Adrenal gland (tissue), 12 donors: ENCODE measurements around the gene CPLANE2. TPM values are rescaled to one million over a fixed set of nuclear protein-coding genes. Genes with fewer than 3 reads are reported as not detected.
"Not testable (repeated sequence)": the region's sequence is repeated elsewhere in the genome, so short reads cannot be mapped to it uniquely, and the experiment has no call there.

ENCODE experiments used
- DNase-seq, 7 donors: peaks; one replicate each; pipeline ENCODE4 v3.0.0-alpha.2; 2019 to 2020
- H3K27ac ChIP-seq, 5 donors: fragments of 200-600 bp; sonication (generic) in 4 of 5; 1 replicate in 3 of 5; 2 replicates in 2 of 5; pipeline versions ENCODE4 v1.5.1 to v1.8.0; 2016 to 2020; ENCODE audit warnings: mild to moderate bottlenecking in 1 of 5
- H3K27me3 ChIP-seq: fragments of 200-600 bp; 2 replicates; pipeline ENCODE4 v1.8.0; 2021
- H3K36me3 ChIP-seq, 2 donors: fragments of 200-600 bp; replicated peaks in 1 of 2; 1 replicate in 1 of 2; 2 replicates in 1 of 2; pipeline versions ENCODE4 v1.5.1 to v1.8.0; 2018 to 2022
- H3K4me1 ChIP-seq, 2 donors: fragments of 200-600 bp; replicated peaks in 1 of 2; 1 replicate in 1 of 2; 2 replicates in 1 of 2; pipeline versions ENCODE4 v1.5.1 to v1.8.0; 2018 to 2021
- H3K4me3 ChIP-seq, 4 donors: fragments of 200-600 bp; sonication (generic) in 3 of 4; one replicate each; pipeline ENCODE4 v1.5.1; 2016 to 2018
- H3K9me3 ChIP-seq, 3 donors: fragments of 200-600 bp; sonication (generic) in 1 of 3; replicated peaks in 1 of 3; 1 replicate in 2 of 3; 2 replicates in 1 of 3; pipeline versions ENCODE4 v1.5.1 to v1.8.0; 2016 to 2021
- POLR2A ChIP-seq, 2 donors: fragments of 450-650 bp; IDR thresholded peaks; one replicate each; pipeline ENCODE4 v1.6.1; 2017; ENCODE audit warnings: antibody characterized with exemption in 2 of 2, mild to moderate bottlenecking in 2 of 2, moderate library complexity in 1 of 2
- WGBS, 4 donors: extraction: QIAGEN DNeasy Blood & Tissue Kit in 2 of 4; methylation state at CpG; one replicate each; pipeline versions ENCODE4 v1.1.5 to v1.1.7; 2013 to 2017; 5-methylcytosine and 5-hydroxymethylcytosine counted together
- intact Hi-C, 2 donors: fragments of 100-400 bp; cut with DNase I; formaldehyde crosslinking; loops; one replicate each; pipeline versions ENCODE4 v1.14.1 to v1.15.0; 2022 to 2023
- polyA plus RNA-seq, 3 donors: library from polyadenylated mRNA; stranded (reverse); fragments of 200-250 nt in 2 of 3; fragments of 350-450 nt in 1 of 3; fragmentation: Illumina TruSeq in 1 of 3; extraction: RNeasy Lipid Tissue Mini Kit (QIAGEN cat#74804) in 1 of 3; gene quantifications; one replicate each; pipeline ENCODE4 v1.2.3, GENCODE V29; 2013 to 2014
- total RNA-seq, 9 donors: library from RNA; depleted of rRNA in 4 of 9; stranded (reverse); fragments of >200 nt in 4 of 9; fragments of 120-200 nt in 1 of 9; fragmentation: NEBNext Ultra II Directional in 1 of 9; extraction: Animal tissue kit (Norgen Biotek cat#: 25700) in 1 of 9; gene quantifications; one replicate each; pipeline versions ENCODE4 v1.1.0 to v1.2.4, GENCODE V29; 2013 to 2023
- TF ChIP-seq, protein P1 (sequence below), 6 experiments: fragments of 450-650 bp in 4 of 6; fragments of 200-600 bp in 2 of 6; sonication (generic) in 1 of 6; IDR thresholded peaks; 1 replicate in 5 of 6; 2 replicates in 1 of 6; pipeline versions ENCODE4 v1.5.1 to v1.8.0; 2016 to 2021; ENCODE audit warnings: antibody characterized with exemption in 6 of 6, mild to moderate bottlenecking in 2 of 6, moderate library complexity in 1 of 6
- donor health status: healthy with polysubstance abuse.
- donor health status: Bipolar disorder and iron deficiency.
- donor health status: DM: yes; HTN: yes; CAD: no.
- donor health status: DM: no; HTN: no; CAD: no.
- donor health status: DM: no; HTN: no; CAD: no.
- donor health status: DM: yes; HTN: yes; CAD: no.

CPLANE2 gene
- total and polyA plus RNA-seq, 12 donors = 2.8 to 21.3 (median 11.5) TPM

- no peak for DNase-seq
- Histone ChIP-seq H3K9me3 (no peaks in the 10 kb centered on the region), H3K36me3 (no peaks in the 10 kb centered on the region), H3K27ac (no peak overlapping the region), H3K27me3 (no peaks in the 10 kb centered on the region), H3K4me3 (no peak overlapping the region), H3K4me1 (peaks cover 0 to 13% of the 10 kb centered on the region in 2 donors)
- WGBS, 4 donors = 63 to 86% (median 81%) methylated on average over 7 to 13 of the region's 13 CpGs
- no peak for TF ChIP-seq POLR2A (IDR thresholded peaks at IDR 0.05)
- TF ChIP-seq, protein P1, sequence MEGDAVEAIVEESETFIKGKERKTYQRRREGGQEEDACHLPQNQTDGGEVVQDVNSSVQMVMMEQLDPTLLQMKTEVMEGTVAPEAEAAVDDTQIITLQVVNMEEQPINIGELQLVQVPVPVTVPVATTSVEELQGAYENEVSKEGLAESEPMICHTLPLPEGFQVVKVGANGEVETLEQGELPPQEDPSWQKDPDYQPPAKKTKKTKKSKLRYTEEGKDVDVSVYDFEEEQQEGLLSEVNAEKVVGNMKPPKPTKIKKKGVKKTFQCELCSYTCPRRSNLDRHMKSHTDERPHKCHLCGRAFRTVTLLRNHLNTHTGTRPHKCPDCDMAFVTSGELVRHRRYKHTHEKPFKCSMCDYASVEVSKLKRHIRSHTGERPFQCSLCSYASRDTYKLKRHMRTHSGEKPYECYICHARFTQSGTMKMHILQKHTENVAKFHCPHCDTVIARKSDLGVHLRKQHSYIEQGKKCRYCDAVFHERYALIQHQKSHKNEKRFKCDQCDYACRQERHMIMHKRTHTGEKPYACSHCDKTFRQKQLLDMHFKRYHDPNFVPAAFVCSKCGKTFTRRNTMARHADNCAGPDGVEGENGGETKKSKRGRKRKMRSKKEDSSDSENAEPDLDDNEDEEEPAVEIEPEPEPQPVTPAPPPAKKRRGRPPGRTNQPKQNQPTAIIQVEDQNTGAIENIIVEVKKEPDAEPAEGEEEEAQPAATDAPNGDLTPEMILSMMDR (IDR thresholded peaks at IDR 0.05) = no peak
- intact Hi-C loops = no loop called here
Measured at GRCh38 chr1:16229976-16230740, 6.8 kb downstream of the CPLANE2 start.

GRCh38 chr1:16226490-16227179, 10.3 kb downstream of the CPLANE2 start:
- intact Hi-C loops = no loop called here
- TF ChIP-seq, protein P1 (IDR thresholded peaks at IDR 0.05) = no peak
- TF ChIP-seq POLR2A (IDR thresholded peaks at IDR 0.05) = peak in 1 of 2 donors; percentile 67
- H3K4me3 ChIP-seq = peak overlapping the region in 2 of 4 donors; percentile 5 to 54
- DNase-seq = peak; percentile 84 to 90 (median 86)
- 11 to 48% (median 30%) methylated on average over 6 to 46 of the region's 46 CpGs for WGBS, 4 donors
- peaks cover 0 to 13% of the 10 kb centered on the region in 2 donors for H3K4me1 ChIP-seq
- no peaks in the 10 kb centered on the region for H3K36me3 ChIP-seq
- no peaks in the 10 kb centered on the region for H3K9me3 ChIP-seq
- H3K27me3 ChIP-seq = no peaks in the 10 kb centered on the region
- peak overlapping the region in 1 of 5 donors; percentile 31 for H3K27ac ChIP-seq

- Histone ChIP-seq H3K4me3 (peak overlapping the region in 1 of 4 donors; percentile 54), H3K9me3 (no peaks in the 10 kb centered on the region), H3K4me1 (peaks cover 0 to 13% of the 10 kb centered on the region in 2 donors), H3K27ac (peak overlapping the region in 1 of 5 donors; percentile 31), H3K36me3 (no peaks in the 10 kb centered on the region), H3K27me3 (no peaks in the 10 kb centered on the region)
- no peak for TF ChIP-seq POLR2A (IDR thresholded peaks at IDR 0.05)
- TF ChIP-seq, protein P1 (IDR thresholded peaks at IDR 0.05) = no peak
- no peak for DNase-seq
- intact Hi-C loops = no loop called here
- WGBS, 4 donors = 89 to 98% (median 95%) methylated on average over 7 of the region's 7 CpGs
Measured at GRCh38 chr1:16226129-16226489, 10.9 kb downstream of the CPLANE2 start.

GRCh38 chr1:16224472-16224871, 12.5 kb downstream of the CPLANE2 start:
- no peak overlapping the region for H3K4me3 ChIP-seq
- intact Hi-C loops = no loop called here
- H3K4me1 ChIP-seq = peaks cover 0 to 13% of the 10 kb centered on the region in 2 donors
- H3K36me3 ChIP-seq = no peaks in the 10 kb centered on the region
- no peak for TF ChIP-seq POLR2A (IDR thresholded peaks at IDR 0.05)
- TF ChIP-seq, protein P1 (IDR thresholded peaks at IDR 0.05) = no peak
- DNase-seq = no peak
- no peaks in the 10 kb centered on the region for H3K27me3 ChIP-seq
- no peak overlapping the region for H3K27ac ChIP-seq
- 73 to 88% (median 76%) methylated on average over 3 of the region's 3 CpGs for WGBS, 4 donors
- H3K9me3 ChIP-seq = no peaks in the 10 kb centered on the region

DNA sequence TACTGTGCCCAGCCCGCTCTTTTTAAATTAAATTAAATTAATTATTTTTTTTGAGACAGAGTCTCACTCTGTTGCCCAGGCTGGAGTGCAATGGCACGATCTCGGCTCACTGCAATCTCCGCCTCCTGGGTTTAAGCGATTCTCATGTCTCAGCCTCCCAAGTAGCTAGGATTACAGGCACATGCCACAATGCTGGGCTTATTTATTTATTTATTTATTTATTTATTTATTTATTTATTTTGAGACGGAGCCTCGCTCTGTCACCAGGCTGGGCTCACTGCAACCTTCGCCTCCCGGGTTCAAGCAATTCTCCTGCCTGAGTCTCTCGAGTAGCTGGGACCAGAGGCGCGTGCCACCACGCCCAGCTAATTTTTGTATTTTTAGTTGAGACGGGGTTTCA, 14.3 kb downstream of the CPLANE2 start:
- intact Hi-C loops, H3K9me3 ChIP-seq, H3K27ac ChIP-seq, H3K27me3 ChIP-seq, H3K36me3 ChIP-seq, H3K4me3 ChIP-seq, DNase-seq: not testable (repeated sequence)
- peaks cover 0 to 13% of the 10 kb centered on the region in 2 donors for H3K4me1 ChIP-seq
- 89 to 92% (median 91%) methylated on average over 14 of the region's 14 CpGs for WGBS, 4 donors
